Measurements from ENCODE around the gene TEKT2.

Gene TEKT2

DNA sequence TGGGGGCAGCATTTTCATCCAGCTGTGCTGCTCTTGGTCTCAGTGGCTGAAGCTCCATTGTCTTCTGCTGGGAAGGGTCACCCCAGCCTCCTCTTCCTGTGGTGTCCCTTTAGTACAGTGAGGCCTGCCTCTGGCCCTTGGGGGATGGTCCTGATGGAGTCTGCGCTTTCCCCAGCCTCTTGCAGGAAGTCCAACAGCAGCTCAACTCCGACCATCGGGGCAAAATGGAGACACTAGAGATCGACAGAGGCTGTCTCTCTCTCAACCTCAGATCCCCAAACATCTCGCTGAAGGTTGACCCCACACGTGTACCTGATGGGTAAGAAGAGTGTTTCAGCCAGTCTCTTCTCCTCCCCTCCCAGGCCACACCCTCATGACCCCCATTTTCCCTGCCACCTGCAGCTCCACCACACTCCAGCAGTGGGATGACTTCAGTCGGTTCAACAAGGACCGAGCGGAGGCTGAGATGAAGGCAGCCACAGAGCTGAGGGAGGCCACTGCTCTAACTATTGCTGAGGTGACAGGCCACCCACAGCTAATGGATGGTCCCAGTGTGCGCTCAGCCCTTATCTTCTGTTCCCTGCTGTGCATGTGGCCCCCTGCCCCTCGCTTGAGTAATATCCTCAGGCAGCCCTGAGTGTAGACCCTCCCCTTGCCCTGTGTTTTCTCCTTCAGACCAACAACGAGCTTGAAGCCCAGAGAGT lies 2.8 kb downstream of the TEKT2 start:
- no peak overlapping the region for H3K4me3 ChIP-seq (ENCODE audit: low read length)
- no peak for TF ChIP-seq CTCF (conservative IDR thresholded peaks at IDR 0.05; ENCODE audit: low read depth, low read length)
- no peak for DNase-seq (ENCODE audit: low read depth)

- H3K4me3 ChIP-seq (ENCODE audit: low read length), result no peak overlapping the region
- no peak for TF ChIP-seq CTCF (conservative IDR thresholded peaks at IDR 0.05; ENCODE audit: low read depth, low read length)
- DNase-seq (ENCODE audit: low read depth), result no peak
These were observed 3.6 kb downstream of the TEKT2 start for GRCh38 chr1:36087233-36088123.

GRCh38 chr1:36088265-36088576 lies 4.3 kb downstream of the TEKT2 start:
- TF ChIP-seq CTCF (conservative IDR thresholded peaks at IDR 0.05; ENCODE audit: low read depth, low read length), result no peak
- DNase-seq (ENCODE audit: low read depth), result no peak
- H3K4me3 ChIP-seq (ENCODE audit: low read length), result peak overlapping the region; percentile 86

DNA sequence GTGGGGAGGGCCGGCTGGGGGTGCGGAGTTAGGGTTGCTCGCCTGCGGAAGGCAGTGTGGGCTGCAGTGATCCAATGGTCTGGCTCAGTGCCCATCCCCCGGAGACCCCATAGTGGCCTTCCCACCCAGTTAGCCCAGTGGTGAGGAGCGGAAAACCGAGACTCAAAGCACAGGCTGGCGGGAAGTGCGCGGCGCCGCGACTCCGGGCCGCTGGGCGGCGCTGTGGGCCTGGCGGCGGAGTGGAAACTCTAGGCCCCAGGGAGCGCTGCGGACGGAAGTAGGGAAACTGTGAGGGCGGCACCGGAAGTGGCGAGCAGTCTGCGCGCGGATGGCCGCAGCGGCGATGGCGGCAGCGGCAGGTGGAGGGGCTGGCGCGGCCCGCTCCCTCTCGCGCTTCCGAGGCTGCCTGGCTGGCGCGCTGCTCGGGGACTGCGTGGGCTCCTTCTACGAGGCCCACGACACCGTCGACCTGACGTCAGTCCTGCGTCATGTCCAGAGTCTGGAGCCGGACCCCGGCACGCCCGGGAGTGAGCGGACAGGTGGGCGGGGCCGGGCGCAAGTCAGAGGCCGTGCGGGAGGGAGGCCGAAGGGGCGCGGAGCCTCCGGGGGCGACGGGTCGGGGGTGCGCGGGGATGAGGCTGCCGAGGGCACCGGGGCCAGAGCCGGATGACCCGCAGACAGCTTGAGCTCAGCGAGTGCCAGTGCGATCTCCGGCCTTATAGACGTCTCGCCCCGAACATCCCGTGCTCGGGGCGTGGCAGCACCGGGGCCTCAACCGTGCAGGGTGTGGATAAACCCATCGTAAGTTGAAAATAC lies 4.9 kb downstream of the TEKT2 start, which contains the start of gene ADPRS:
Gene ADPRS, plus strand, starts transcription at position 316 of the 816 bp plus-strand sequence. Its CDS starts 13 bp downstream, at position 329.
- peak within 1 kb of the TSS; percentile 86 for H3K4me3 ChIP-seq (ENCODE audit: low read length)
- TF ChIP-seq CTCF (conservative IDR thresholded peaks at IDR 0.05; ENCODE audit: low read depth, low read length), result peak; percentile 87
- peak; percentile 66 for DNase-seq (ENCODE audit: low read depth)

GRCh38 chr1:36089393-36090121 lies 5.7 kb downstream of the TEKT2 start:
- DNase-seq (ENCODE audit: low read depth), result no peak
- H3K4me3 ChIP-seq (ENCODE audit: low read length), result peak overlapping the region; percentile 86
- TF ChIP-seq CTCF (conservative IDR thresholded peaks at IDR 0.05; ENCODE audit: low read depth, low read length), result no peak

DNA sequence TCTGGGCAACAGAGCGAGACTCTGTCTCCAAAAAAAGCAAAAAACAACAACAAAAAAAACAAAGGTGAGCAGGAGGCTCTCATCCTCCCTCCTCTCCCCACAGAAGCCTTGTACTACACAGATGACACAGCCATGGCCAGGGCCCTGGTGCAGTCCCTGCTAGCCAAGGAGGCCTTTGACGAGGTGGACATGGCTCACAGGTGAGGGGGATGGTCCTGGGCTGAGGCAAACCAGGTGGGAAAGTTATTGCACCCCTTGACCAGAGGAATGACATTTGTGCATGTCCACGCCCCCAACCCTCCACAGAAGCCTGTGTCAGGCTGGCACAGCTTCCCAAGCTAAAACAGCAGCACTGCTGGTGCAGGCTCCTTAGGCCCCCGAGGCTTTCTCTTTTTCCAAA lies 7.2 kb downstream of the TEKT2 start:
- no peak for DNase-seq (ENCODE audit: low read depth)
- no peak overlapping the region for H3K4me3 ChIP-seq (ENCODE audit: low read length)
- no peak for TF ChIP-seq CTCF (conservative IDR thresholded peaks at IDR 0.05; ENCODE audit: low read depth, low read length)

Measured in retinal pigment epithelial cell (primary cell).